GM19395 (cell line): ENCODE measurements around the gene CITED1.

ENCODE experiments used
- ATAC-seq: cut with Tn5 transposase; IDR thresholded peaks from one replicate; pipeline ENCODE4 v1.9.1; 2021; ENCODE audit warnings: mild to moderate bottlenecking, moderate library complexity; ENCODE audit not compliant: unreplicated experiment

Gene CITED1

DNA sequence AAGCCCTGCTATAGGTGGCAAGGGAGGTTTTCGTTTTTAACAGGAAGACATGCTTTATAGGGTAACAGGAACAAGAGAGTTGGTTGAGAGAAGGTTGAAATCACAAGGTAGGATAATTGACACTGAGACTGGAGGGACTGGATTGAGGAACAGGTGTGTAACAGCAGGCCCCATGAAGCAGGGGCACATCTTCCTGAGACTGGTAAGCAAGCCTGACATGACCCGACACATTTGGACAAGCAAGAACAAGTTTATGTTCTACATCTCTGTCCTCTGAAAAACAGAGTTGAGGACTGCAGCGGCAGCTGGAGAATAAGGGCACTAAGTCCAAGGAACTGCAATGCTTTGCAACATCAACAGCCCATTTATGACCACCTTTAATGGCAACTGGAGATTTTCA lies 33.9 kb downstream of the CITED1 start:
- no peak for ATAC-seq

DNA sequence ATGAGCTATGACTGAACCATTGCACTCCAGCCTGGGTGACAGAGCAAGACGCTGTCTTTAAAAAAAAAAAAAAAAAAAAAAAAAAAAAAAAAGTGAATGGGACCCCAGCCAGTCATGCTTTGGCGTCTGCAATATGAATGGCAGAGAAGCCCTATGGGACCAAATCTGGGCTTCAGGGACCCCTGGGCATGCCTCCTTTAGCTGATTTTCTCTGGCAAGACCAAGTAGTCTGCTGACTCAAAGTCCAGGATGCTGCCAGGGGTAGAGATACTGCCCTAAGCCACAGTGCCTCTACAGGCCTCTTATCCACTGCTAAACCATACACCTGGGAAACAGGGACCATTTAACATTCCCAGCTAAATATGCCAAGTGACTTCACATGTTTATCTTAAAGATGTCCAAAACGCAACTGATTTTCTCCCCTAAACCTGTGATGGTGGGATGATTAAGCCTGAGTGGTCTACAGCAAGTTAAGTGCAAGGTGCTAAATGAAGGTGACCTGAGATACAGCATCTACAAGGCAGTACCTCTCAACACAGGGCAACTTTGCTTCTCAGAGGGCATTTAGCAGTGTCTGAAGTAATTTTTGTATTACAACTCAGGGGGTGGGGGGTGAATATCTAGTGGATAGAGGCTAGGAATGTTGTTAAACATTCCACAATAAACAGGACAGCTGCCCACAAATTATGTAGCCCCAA lies 34.5 kb downstream of the CITED1 start:
- ATAC-seq = no peak

DNA sequence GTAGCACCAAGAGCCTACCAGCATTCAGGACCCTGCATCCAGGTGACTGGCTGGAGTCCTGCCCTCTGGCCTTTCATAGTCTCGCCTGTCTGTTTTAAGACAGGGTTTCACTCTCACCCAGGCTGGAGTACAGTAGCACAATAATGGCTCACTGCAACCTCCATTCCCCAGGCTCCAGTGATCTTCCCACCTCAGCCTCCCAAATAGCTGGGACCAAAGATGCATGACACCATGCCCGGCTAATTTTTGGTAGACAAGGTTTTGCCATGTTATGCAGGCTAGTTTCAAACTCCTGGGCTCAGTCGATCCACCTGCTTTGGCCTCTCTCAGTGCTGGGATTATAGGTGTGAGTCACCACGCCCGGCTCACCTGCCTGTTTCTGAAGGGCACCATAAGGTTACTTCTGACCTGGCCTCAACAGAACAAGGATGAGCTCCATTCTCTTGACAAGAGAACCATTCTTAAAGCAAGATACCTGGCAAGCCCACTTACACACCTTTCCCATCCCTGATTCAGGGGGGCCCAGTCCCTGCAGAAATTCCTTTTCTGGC lies 35.3 kb downstream of the CITED1 start:
- no peak for ATAC-seq

DNA sequence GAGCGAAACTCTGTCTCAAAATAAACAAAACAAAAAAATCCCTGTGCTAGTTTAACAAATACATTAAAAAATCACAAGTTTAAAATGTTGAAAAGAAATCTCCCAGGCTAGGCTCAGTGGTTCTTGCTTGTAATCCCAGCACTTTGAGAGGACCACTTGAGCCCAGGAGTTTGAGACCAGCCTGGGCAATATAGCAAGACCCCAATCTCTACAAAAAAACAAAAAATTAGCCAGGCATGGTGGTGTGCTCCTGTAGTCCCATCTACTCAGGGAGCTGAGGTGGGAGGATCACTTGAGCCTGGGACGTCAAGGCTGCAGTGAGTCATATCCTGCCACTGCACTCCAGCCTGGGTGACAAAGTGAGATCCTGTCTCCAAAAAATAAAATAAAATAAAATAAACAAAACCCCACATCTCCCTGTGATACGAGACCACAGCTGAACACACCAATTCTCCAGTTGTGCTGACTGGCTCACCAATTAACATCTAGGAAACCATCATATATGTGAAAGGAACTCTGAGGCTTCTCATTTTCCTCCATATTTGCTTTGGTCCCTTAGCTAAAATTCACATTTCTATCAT lies 36.0 kb downstream of the CITED1 start:
- no peak for ATAC-seq

DNA sequence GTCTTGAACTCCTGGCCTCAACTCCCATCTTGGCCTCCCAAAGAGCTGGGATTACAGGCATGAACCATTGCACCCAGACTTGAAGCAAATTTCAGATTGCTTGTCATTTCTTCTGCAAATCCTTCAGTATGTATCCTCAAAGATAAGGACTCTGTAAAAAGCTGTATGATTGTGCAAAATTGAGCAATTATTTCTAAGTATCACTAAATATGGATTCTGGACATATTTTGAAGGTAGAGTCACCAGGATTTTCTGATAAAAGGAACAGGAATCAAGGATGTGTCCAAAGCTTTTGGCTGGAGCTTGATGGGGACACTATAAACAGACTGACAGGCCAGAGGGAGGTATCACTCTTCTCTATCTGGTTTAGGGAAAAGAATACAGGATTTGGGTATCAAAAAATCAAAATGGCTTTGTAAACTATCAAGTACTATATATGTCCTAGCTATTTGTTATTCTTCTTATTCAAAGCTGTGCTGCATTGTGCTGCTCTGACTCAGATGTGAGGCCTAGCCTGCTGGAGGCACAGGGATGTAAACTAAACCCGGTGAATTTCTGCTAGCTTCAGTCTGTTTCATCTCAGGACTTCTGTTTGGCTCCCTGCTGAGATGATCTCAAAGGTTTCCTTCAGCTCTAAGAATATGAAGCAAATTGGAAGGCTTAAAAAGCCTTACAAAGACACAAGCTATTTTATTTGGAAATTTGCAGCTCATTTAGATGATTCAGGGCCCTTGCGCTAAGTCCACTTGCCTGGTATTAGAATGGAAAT lies 36.9 kb downstream of the CITED1 start:
- ATAC-seq = no peak

DNA sequence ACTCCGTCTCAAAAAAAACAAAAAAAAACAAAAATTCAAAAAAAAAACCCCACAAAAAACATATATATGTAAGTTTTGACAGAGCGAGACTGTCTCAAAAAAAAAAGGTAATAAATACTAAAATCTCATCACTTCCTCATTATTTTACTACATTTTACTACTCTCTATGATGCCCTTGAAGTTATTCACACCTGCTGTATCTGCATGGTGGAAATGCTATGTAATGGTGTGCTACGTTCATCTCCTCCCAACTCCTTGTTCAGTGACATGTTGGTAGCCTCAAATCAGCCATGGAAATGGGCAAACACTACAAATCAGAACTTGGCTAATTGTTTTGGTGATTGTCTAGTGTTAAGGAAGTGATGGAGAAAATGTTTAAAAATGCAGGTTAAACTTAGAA lies 40.5 kb downstream of the CITED1 start:
- ATAC-seq = no peak

DNA sequence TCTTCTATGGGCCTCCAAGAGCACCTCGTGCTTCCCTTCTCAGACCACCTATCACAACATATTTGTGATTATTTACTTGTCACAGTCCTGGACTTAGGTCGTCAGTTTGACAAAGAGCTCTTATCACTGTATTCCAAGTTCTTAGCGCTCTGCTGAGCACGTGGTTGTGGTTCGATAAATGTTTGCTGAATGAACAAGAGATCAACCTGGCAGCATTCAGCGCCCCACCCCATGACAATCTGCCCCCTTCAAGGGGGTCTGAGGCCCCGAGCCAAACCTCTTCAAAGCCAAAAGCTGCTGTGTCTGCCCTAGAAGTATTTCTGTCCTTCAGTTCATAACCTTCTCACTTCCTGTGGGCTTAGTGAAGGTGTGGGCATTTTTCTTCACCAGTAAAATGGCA lies 43.6 kb downstream of the CITED1 start:
- ATAC-seq = no peak

DNA sequence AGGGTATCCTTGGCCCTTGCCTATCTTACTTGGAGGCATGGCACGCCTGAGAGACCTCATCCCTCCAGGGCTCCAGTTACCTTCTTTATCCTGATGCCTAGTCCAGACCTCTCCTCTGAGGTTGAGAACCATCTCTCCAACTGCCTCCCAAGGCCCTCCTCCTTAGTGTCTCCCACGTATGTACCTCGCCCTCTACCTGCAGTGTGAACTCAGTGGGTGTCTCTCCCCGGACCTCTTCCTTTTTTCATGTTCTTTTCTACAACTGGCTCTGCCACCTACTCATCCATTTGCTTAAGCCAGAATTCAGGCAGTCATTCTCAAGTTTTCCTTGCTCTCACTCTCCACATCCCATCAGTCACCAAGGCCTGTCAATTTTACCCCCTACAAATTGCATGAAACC lies 45.3 kb downstream of the CITED1 start:
- no peak for ATAC-seq

DNA sequence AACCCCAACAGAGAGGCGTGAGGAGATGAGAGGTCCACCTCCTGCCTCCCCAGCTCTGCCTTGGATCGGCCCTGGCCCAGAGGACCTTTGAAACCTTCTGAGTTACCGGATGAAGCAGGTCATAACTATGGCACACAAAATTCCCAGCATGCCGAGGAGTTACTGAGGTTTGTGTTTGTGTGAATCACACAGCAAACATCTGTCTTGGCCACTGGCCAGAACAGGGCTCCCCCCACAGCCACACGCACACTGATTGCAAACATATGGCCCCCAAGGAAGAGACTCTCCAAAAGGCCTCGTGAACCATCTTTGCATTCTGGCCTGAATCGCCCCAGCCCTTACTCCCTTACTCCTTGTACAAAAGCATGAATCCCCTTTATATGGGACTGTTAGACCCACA lies 47.5 kb downstream of the CITED1 start:
- ATAC-seq = no peak

DNA sequence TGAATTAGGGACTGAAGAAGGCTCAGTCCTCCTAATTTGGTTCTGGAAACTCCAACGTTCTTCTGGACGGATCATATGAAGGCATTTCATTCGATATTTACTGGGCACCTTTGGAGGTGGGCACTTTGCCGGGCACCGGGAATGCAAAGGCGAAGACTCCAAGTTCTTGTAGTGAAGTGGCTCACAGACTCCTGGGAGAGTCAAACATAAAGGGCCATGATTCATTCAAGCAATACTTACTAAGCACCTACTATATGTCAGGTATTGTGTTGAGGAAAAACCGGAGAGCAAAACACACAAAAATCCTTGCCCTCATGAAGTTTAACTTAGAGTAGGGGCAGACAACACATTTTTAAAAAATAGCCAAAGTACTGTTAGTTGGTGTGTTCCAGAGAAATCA lies 49.9 kb downstream of the CITED1 start:
- ATAC-seq = no peak

DNA sequence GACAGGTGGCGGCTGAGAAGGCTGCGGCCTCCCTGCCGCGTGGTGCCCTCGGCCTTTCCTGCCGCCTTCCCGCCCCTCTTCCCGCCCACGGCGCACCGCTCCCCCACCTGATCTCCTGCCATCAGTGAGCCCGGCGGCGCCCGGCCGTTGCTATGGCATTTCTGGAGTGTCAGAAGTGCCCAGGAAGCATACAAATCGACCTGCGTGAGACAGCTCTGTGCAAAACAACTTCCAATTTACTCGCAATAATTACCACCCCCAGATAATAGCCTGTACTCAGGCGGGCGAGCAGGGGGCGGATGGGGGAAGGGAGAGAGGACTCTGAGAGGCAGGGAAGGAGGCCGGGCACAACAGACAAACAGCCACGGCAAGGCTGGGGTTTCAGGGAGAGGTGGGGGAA lies 50.3 kb downstream of the CITED1 start:
- no peak for ATAC-seq

DNA sequence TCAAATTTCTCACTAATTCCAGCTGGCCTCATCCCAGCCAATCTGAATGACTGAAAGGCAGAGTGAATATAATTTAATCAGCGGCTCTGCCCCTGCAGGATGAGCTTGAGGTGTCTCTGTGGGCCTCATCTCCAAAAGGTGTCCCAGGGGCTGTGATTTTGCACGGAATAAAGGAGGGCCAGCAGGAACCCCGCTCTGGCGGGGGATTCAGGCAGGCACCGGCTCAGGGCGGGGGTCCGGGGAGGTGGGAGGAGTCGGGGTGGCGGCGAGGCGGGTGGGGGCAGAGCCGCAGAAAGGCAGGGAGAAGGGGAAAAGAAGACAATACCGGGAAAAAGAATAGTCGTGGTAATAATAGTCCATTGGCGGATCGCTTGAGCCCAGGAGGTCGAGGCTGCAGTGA lies 50.9 kb downstream of the CITED1 start:
- no peak for ATAC-seq

DNA sequence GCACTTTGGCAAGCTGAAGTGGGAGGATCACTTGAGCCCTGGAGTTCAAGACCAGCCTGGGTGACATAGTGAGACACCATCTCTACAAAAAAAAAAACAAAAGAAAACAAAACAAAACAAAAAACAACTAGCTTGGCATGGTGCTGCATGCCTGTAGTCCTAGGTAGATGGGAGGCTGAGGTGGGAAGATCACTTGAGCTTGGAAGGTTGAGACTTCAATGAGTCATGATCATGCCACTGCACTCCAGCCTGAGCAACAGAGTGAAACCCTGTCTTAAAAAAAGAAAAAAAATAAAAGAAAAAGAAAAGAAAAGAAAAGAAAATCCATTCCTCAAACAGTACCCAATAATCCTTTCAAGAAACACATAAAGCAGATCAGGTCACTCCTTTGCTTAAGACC lies 52.0 kb downstream of the CITED1 start:
- no peak for ATAC-seq
